Measurements from ENCODE around the gene ICAM1.

DNA sequence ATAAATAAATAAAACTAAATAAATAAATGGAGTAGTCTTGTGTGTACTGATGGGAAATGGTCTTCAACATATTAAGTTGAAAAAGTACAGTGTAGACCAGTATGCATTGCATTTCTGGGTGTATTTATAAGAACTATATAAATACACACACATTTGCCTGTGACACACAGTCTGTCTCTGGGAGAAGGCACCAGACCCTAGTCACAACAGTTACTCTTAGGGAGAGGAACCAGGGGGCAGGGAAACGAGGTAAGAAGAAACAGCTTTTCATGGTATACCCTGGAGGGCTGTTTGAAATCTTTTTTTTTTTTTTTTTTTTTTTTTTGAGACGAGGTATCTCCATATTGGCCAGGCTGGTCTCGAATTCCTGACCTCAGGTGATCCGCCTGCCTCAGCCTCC lies 37.0 kb upstream of the ICAM1 start:
- TF ChIP-seq CTCF (IDR thresholded peaks at IDR 0.05) = no peak
- no peak for TF ChIP-seq POLR2A (IDR thresholded peaks at IDR 0.05)
- no peak for TF ChIP-seq POLR2AphosphoS5 (IDR thresholded peaks at IDR 0.05)

Measured in prostate gland (tissue), 2 donors.